GM18502 (cell line): ENCODE results near the gene CFAP410.
"Not testable (repeated sequence)": the region's sequence is repeated elsewhere in the genome, so short reads cannot be mapped to it uniquely, and the experiment has no call there.

Experiments
- ATAC-seq: cut with Tn5 transposase; IDR thresholded peaks from one replicate; pipeline ENCODE4 v1.9.1; 2021; ENCODE audit warnings: mild to moderate bottlenecking; ENCODE audit not compliant: unreplicated experiment, poor library complexity

CFAP410 gene

GRCh38 chr21:44289381-44290010, 49.7 kb downstream of the CFAP410 start:
- no peak for ATAC-seq

- ATAC-seq: no peak
These were observed 50.7 kb downstream of the CFAP410 start for GRCh38 chr21:44288251-44289110.

- no peak for ATAC-seq
These were observed 52.2 kb downstream of the CFAP410 start for GRCh38 chr21:44286716-44287632.

GRCh38 chr21:44286086-44286715, 53.0 kb downstream of the CFAP410 start:
- no peak for ATAC-seq

GRCh38 chr21:44285138-44285992, 53.8 kb downstream of the CFAP410 start, which contains the start of gene AIRE:
AIRE (plus strand) TSS chr21:44285876; CDS start chr21:44286007, 131 bp downstream.
- no peak for ATAC-seq

GRCh38 chr21:44283948-44284347, 55.2 kb downstream of the CFAP410 start:
- ATAC-seq: no peak

GRCh38 chr21:44283211-44283785, 55.9 kb downstream of the CFAP410 start:
- ATAC-seq: not testable (repeated sequence)

- ATAC-seq: no peak
These were observed 56.8 kb downstream of the CFAP410 start for GRCh38 chr21:44282370-44282769.

GRCh38 chr21:44281801-44282200, 57.4 kb downstream of the CFAP410 start:
- no peak for ATAC-seq

GRCh38 chr21:44279354-44280260, 59.6 kb downstream of the CFAP410 start:
- no peak for ATAC-seq
